Brain microvascular endothelial cell (primary cell): ENCODE results near the gene ZBTB7C.
A peak's percentile ranks its signal among the peaks of the same experiment; 100 is the strongest.

ENCODE experiments used
- DNase-seq: peaks from one replicate; pipeline ENCODE4 v3.0.0-alpha.2; 2020
- H3K27ac ChIP-seq: fragments of 250-450 bp; sonication (Bioruptor Pico); 2 replicates; pipeline ENCODE4 v1.5.1; 2020; ENCODE audit warnings: mild to moderate bottlenecking, moderate library complexity
- H3K27me3 ChIP-seq: fragments of 250-450 bp; sonication (Bioruptor Pico); replicated peaks from 2 replicates; pipeline ENCODE4 v1.5.1; 2020; ENCODE audit warnings: mild to moderate bottlenecking
- H3K36me3 ChIP-seq: fragments of 250-450 bp; sonication (Bioruptor Pico); replicated peaks from 2 replicates; pipeline ENCODE4 v1.5.1; 2020; ENCODE audit warnings: mild to moderate bottlenecking
- H3K4me3 ChIP-seq: 2 replicates; pipeline ENCODE4 v1.5.1; 2011; ENCODE audit warnings: low read depth, mild to moderate bottlenecking, control low read depth, low read length, moderate library complexity
- CTCF ChIP-seq: IDR thresholded peaks from 2 replicates; pipeline ENCODE4 v1.5.1; 2011; ENCODE audit warnings: low read depth, mild to moderate bottlenecking, moderate library complexity, low read length, control low read depth, inconsistent platforms; ENCODE audit errors: missing control alignments
- in situ Hi-C: cut with HindIII; loops from 2 replicates; pipeline ENCODE4 v1.10.0; 2017; ENCODE audit warnings: low sequenced_read_pairs, low pct_ligation_motif_present

ZBTB7C gene

GRCh38 chr18:48417985-48418384, 8.8 kb upstream of the ZBTB7C start:
- TF ChIP-seq CTCF, result no peak
- in situ Hi-C loops, result no loop called here
- H3K4me3 ChIP-seq, result no peak overlapping the region
- peaks cover 16% of the 10 kb centered on the region for H3K27me3 ChIP-seq
- H3K36me3 ChIP-seq, result no peaks in the 10 kb centered on the region
- DNase-seq, result no peak
- H3K27ac ChIP-seq, result no peak overlapping the region

- in situ Hi-C loops, result no loop called here
- DNase-seq, result no peak
- Histone ChIP-seq H3K4me3 (no peak overlapping the region), H3K36me3 (no peaks in the 10 kb centered on the region), H3K27ac (no peak overlapping the region), H3K27me3 (peaks cover 31% of the 10 kb centered on the region)
- TF ChIP-seq CTCF, result no peak
These were observed 4.2 kb upstream of the ZBTB7C start for GRCh38 chr18:48413342-48413741.

DNA sequence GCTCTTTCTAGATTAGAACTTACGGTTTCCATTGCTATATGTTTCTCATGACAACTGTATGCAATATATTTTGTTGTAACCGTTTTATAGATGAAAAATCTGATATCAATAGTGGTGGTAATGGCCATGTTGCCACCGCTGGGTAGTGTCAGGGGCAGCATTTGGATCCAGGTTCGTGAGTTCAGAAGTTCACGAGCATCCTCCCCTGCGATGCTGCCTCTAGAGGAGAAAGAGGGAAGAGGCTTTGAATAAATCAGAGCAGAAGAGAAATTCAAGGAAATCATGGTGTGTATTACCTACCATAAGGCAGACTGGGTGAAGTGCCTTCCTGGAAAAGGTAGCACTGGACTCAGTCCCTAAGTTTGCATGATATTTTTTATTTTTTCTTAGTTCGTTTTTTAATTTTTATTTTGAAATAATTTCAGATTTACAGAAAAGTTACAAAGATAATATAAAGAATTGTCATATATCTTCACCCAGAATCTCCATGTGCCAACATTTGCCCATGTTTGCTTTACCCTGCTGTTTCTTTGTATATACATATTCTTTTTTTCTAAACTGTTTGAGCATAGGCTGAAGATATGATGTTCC, 3.3 kb upstream of the ZBTB7C start:
- TF ChIP-seq CTCF, result peak; percentile 89
- Histone ChIP-seq H3K27ac (no peak overlapping the region), H3K36me3 (no peaks in the 10 kb centered on the region), H3K4me3 (no peak overlapping the region), H3K27me3 (peaks cover 38% of the 10 kb centered on the region)
- in situ Hi-C loops, result no loop called here
- DNase-seq, result no peak

- no peak overlapping the region for H3K27ac ChIP-seq
- H3K36me3 ChIP-seq, result no peaks in the 10 kb centered on the region
- in situ Hi-C loops, result no loop called here
- H3K27me3 ChIP-seq, result peaks cover 49% of the 10 kb centered on the region
- peak overlapping the region; percentile 70 for H3K4me3 ChIP-seq
- peak; percentile 14 for TF ChIP-seq CTCF
- DNase-seq, result peak; percentile 64
These were observed 1.1 kb upstream of the ZBTB7C start for GRCh38 chr18:48410095-48410920.

GRCh38 chr18:48409591-48410094, 460 bp upstream of the ZBTB7C start:
- no peak for TF ChIP-seq CTCF
- H3K36me3 ChIP-seq, result no peaks in the 10 kb centered on the region
- H3K27ac ChIP-seq, result no peak overlapping the region
- peaks cover 50% of the 10 kb centered on the region for H3K27me3 ChIP-seq
- in situ Hi-C loops, result no loop called here
- no peak for DNase-seq
- peak overlapping the region; percentile 70 for H3K4me3 ChIP-seq
